Activated CD4-positive, alpha-beta T cell treated with anti-CD3 and anti-CD28 coated beads, Interleukin-2, amount 50 U/mL, for 4 hours (primary cell): ENCODE results near the gene CAB39.
A peak's percentile ranks its signal among the peaks of the same experiment; 100 is the strongest.

Source experiments
- DNase-seq, 2 experiments: peaks; one replicate each; pipeline ENCODE4 v3.0.0-alpha.2; 2020

The CAB39 gene

GRCh38 chr2:230758566-230759480, 46.2 kb downstream of the CAB39 start:
- DNase-seq: no peak

- DNase-seq: no peak
These were observed 47.0 kb downstream of the CAB39 start for GRCh38 chr2:230759481-230760167.

GRCh38 chr2:230761704-230762103, 49.1 kb downstream of the CAB39 start:
- no peak for DNase-seq

- peak; percentile 15 to 30 for DNase-seq
These were observed 49.8 kb downstream of the CAB39 start for GRCh38 chr2:230762317-230762896.

- DNase-seq: no peak
These were observed 51.7 kb downstream of the CAB39 start for GRCh38 chr2:230764346-230764745.

- DNase-seq: no peak
These were observed 53.1 kb downstream of the CAB39 start for GRCh38 chr2:230765611-230766300.

GRCh38 chr2:230767862-230768388, 55.3 kb downstream of the CAB39 start:
- no peak for DNase-seq

- no peak for DNase-seq
These were observed 58.2 kb downstream of the CAB39 start for GRCh38 chr2:230770804-230771203.

- DNase-seq: no peak
These were observed 59.5 kb downstream of the CAB39 start for GRCh38 chr2:230772156-230772555.

GRCh38 chr2:230773039-230773773, 60.6 kb downstream of the CAB39 start:
- no peak for DNase-seq

GRCh38 chr2:230774348-230774951, 61.8 kb downstream of the CAB39 start:
- no peak for DNase-seq

- no peak for DNase-seq
These were observed 63.1 kb downstream of the CAB39 start for GRCh38 chr2:230775737-230776136.

- no peak for DNase-seq
These were observed 65.1 kb downstream of the CAB39 start for GRCh38 chr2:230777721-230778120.

- DNase-seq: no peak
These were observed 65.9 kb downstream of the CAB39 start for GRCh38 chr2:230778350-230779063.

GRCh38 chr2:230779126-230779525, 66.5 kb downstream of the CAB39 start:
- peak in 1 of 2 experiments; percentile 12 for DNase-seq

- no peak for DNase-seq
These were observed 67.0 kb downstream of the CAB39 start for GRCh38 chr2:230779607-230780006.

- DNase-seq: no peak
These were observed 68.6 kb downstream of the CAB39 start for GRCh38 chr2:230781130-230781797.

GRCh38 chr2:230783101-230783500, 70.5 kb downstream of the CAB39 start:
- no peak for DNase-seq

GRCh38 chr2:230784795-230785194, 72.2 kb downstream of the CAB39 start:
- DNase-seq: no peak

- DNase-seq: no peak
These were observed 72.7 kb downstream of the CAB39 start for GRCh38 chr2:230785346-230785745.
